ENCODE data around the gene FOXJ2. TPM values are rescaled to one million over a fixed set of nuclear protein-coding genes. Genes with fewer than 3 reads are reported as not detected.
A peak's percentile ranks its signal among the peaks of the same experiment; 100 is the strongest.
"Not testable (repeated sequence)": the region's sequence is repeated elsewhere in the genome, so short reads cannot be mapped to it uniquely, and the experiment has no call there.

FOXJ2 gene
- polyA plus RNA-seq, 1 experiment: 6.5 TPM

DNA sequence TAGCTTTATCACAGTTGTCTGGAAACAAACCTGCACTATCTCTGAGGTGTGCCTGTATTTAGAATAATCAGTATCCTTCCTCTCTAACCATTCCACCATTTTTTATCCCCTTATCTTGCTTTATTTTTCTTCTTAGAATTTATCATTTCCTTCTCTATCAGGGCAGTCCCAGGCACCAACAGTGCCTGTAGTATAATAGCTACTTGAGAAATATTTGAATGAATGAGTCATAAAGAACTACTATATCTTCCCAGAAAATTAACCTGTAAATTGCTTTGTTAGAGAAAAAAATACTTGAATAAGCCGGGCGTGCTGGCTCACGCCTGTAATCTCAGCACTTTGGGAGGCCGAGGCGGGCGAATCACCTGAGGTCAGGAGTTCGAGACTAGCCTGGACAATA lies 21.2 kb upstream of the FOXJ2 start:
- Histone ChIP-seq H3K36me3 (ENCODE audit: control insufficient read depth, insufficient read depth, low read length) (no peaks in the 10 kb centered on the region), H3K4me3 (ENCODE audit: low read depth, low read length) (no peak overlapping the region), H3K27me3 (ENCODE audit: control insufficient read depth, insufficient read depth, low read length) (no peaks in the 10 kb centered on the region)
- CTCF ChIA-PET: interaction anchor here (1.2 kb wide), 1 partner anchor 17 kb away, joined by 6 read pairs; no protein-coding TSS in a partner anchor
- TF ChIP-seq, protein P1, sequence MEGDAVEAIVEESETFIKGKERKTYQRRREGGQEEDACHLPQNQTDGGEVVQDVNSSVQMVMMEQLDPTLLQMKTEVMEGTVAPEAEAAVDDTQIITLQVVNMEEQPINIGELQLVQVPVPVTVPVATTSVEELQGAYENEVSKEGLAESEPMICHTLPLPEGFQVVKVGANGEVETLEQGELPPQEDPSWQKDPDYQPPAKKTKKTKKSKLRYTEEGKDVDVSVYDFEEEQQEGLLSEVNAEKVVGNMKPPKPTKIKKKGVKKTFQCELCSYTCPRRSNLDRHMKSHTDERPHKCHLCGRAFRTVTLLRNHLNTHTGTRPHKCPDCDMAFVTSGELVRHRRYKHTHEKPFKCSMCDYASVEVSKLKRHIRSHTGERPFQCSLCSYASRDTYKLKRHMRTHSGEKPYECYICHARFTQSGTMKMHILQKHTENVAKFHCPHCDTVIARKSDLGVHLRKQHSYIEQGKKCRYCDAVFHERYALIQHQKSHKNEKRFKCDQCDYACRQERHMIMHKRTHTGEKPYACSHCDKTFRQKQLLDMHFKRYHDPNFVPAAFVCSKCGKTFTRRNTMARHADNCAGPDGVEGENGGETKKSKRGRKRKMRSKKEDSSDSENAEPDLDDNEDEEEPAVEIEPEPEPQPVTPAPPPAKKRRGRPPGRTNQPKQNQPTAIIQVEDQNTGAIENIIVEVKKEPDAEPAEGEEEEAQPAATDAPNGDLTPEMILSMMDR (IDR thresholded peaks at IDR 0.05; ENCODE audit: insufficient read depth, low read depth, low read length): no peak
- POLR2A ChIA-PET: no interaction called here
- no peak for DNase-seq (ENCODE audit: low read depth)

DNA sequence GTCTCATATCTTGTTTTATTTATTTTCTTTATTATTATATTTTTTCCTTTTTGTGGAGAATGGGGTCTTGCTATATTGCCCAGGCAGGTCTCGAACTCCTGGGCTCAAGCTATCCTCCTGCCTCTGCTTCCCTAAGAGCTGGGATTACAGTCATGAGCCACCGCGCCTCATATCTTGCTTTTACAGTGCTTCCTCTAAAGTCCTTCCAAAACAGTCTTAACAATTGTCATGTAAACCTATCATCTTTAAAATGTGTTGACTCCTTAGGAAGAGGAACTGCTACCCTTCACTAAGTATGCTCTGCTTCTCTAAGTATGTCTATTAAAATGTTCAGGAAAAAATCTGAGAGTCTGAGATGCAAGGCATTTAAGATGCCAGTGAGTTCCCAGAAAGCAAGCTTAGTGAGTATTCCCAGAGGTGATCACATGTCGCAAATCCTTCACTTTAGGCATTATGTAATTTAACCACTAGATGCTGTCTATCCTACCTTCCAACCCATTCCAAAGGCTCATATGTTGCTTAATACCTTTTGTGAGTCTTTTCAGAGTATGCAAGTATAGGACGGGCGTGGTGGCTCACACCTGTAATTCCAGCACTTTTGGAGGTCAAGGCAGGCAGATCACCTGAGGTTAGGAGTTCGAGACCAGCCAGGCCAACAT lies 19.7 kb upstream of the FOXJ2 start:
- no peaks in the 10 kb centered on the region for H3K36me3 ChIP-seq (ENCODE audit: control insufficient read depth, insufficient read depth, low read length)
- no peak overlapping the region for H3K4me3 ChIP-seq (ENCODE audit: low read depth, low read length)
- POLR2A ChIA-PET: no interaction called here
- TF ChIP-seq, protein P1 (IDR thresholded peaks at IDR 0.05; ENCODE audit: insufficient read depth, low read depth, low read length): no peak
- H3K27me3 ChIP-seq (ENCODE audit: control insufficient read depth, insufficient read depth, low read length): peaks cover 2% of the 10 kb centered on the region; the same call in 1 of the 2 replicates
- CTCF ChIA-PET: interaction anchor here (0.7 to 1.0 kb wide), 2 partner anchors 22 to 153 kb away, joined by 4 read pairs; no protein-coding TSS in a partner anchor
- no peak for DNase-seq (ENCODE audit: low read depth)

DNA sequence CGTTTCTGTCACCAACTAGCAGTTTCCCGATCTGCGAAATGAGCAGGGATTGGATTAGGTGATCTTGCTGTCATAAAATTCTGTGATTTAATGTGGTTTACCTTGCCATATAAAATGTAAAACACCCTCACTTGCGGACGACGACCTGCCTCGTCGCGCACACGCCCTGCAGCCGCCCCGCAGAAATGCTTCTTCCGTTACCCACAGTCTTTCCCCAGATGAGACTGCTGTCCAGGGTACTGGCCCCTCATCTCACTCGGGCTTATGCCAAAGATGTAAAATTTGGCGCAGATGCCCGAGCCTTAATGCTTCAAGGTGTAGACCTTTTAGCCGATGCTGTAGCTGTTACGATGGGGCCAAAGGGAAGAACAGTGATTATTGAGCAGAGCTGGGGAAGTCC lies 17.7 kb upstream of the FOXJ2 start:
- no peaks in the 10 kb centered on the region for H3K36me3 ChIP-seq (ENCODE audit: control insufficient read depth, insufficient read depth, low read length)
- H3K27me3 ChIP-seq (ENCODE audit: control insufficient read depth, insufficient read depth, low read length): peaks cover 3% of the 10 kb centered on the region; the same call in 1 of the 2 replicates
- CTCF ChIA-PET: interaction anchor here (1.1 to 1.4 kb wide), 2 partner anchors 20 to 154 kb away, joined by 3 read pairs; no protein-coding TSS in a partner anchor
- POLR2A ChIA-PET: no interaction called here
- no peak overlapping the region for H3K4me3 ChIP-seq (ENCODE audit: low read depth, low read length)
- no peak for DNase-seq (ENCODE audit: low read depth)
- TF ChIP-seq, protein P1 (IDR thresholded peaks at IDR 0.05; ENCODE audit: insufficient read depth, low read depth, low read length): no peak

DNA sequence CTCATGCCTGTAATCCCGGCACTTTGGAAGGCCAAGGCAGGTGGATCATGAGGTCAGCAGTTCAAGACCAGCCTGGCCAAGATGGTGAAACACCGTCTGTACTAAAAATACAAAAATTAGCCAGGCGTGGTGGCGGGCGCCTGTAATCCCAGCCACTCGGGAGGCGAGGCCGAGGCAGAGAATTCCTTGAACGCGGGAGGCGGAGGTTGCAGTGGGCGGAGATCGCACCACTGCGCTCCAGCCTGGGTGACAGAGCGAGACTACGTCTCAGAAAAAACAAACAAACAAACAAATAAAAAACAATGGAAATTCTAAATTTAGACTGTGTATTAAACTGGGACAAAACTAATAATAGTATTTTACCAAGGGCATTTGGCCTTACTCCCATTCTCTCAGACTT lies 14.3 kb upstream of the FOXJ2 start:
- POLR2A ChIA-PET; H3K27me3 ChIP-seq (ENCODE audit: control insufficient read depth, insufficient read depth, low read length); H3K36me3 ChIP-seq (ENCODE audit: control insufficient read depth, insufficient read depth, low read length); H3K4me3 ChIP-seq (ENCODE audit: low read depth, low read length); DNase-seq (ENCODE audit: low read depth): not testable (repeated sequence)
- CTCF ChIA-PET: interaction anchor here (1.3 kb wide), 1 partner anchor 12 kb away, joined by 3 read pairs; no protein-coding TSS in a partner anchor

DNA sequence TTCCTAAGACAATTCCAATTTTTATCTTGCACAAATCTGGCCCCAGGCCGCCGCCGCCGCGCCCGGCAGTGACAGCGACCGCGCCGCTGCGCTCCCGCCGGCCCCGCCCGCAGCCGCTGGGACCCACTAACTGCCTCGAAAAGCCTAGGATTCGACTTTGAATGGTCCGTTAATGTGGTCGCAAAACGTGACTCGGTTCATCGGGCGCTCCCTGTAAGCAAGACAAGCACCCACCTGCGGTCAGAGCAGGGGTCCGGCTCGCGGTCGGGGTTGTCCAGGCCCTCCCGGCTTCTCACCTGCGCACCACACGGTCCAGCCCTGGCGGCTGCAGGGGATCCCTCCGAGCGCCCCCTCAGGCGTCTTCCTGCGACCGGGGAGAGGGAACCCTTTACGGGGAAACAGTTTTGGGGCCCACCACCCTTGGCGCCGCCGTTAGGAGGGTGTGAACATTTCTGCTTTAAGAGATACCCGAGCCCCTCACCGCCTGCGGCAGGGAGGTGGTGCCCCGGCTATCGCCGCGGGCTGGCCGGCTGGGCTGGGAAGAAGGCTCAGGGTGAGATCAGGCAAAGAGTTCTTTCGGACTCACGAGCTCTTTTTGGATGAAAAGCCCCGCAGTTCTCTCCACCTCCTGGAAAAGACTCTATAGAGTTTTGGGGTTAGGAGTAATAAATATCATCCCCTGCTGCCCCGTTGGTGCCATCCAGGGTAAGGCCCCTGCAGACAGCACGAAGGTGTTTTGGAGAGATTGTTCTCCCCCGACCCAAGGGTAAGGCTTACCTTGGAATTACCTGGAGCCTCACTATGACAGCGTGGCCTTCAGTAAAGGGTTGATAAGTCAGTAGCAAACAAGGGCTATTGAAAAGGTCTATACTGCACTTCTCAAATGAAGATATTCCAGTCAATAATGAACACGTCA lies 13.6 kb upstream of the FOXJ2 start:
- TF ChIP-seq, protein P1 (IDR thresholded peaks at IDR 0.05; ENCODE audit: insufficient read depth, low read depth, low read length): no peak
- H3K4me3 ChIP-seq (ENCODE audit: low read depth, low read length): peak overlapping the region; percentile 23
- DNase-seq (ENCODE audit: low read depth): no peak
- H3K27me3 ChIP-seq (ENCODE audit: control insufficient read depth, insufficient read depth, low read length): peaks cover 4% of the 10 kb centered on the region; the same call in 1 of the 2 replicates
- POLR2A ChIA-PET: interaction anchor here (0.5 kb wide), 1 partner anchor 16 kb away, joined by 3 read pairs; no protein-coding TSS in a partner anchor
- no peaks in the 10 kb centered on the region for H3K36me3 ChIP-seq (ENCODE audit: control insufficient read depth, insufficient read depth, low read length)
- CTCF ChIA-PET: no interaction called here
